GM19043 (cell line): ENCODE measurements around the gene PKP1.

Experiments used
- ATAC-seq: cut with Tn5 transposase; IDR thresholded peaks from one replicate; pipeline ENCODE4 v1.9.1; 2021; ENCODE audit warnings: low read depth; ENCODE audit not compliant: unreplicated experiment

PKP1 gene

GRCh38 chr1:201304126-201304525 lies 20.8 kb downstream of the PKP1 start:
- ATAC-seq, result no peak

GRCh38 chr1:201305815-201306214 lies 22.5 kb downstream of the PKP1 start:
- ATAC-seq, result no peak

- no peak for ATAC-seq
These were observed 23.9 kb downstream of the PKP1 start for GRCh38 chr1:201307231-201307630.

- ATAC-seq, result no peak
These were observed 24.6 kb downstream of the PKP1 start for GRCh38 chr1:201307760-201308499.

- no peak for ATAC-seq
These were observed 26.1 kb downstream of the PKP1 start for GRCh38 chr1:201309416-201309815.

- ATAC-seq, result no peak
These were observed 27.1 kb downstream of the PKP1 start for GRCh38 chr1:201310251-201310985.

GRCh38 chr1:201310986-201311355 lies 27.7 kb downstream of the PKP1 start:
- ATAC-seq, result no peak

- no peak for ATAC-seq
These were observed 28.2 kb downstream of the PKP1 start for GRCh38 chr1:201311356-201312011.

- ATAC-seq, result no peak
These were observed 29.0 kb downstream of the PKP1 start for GRCh38 chr1:201312298-201312697.

GRCh38 chr1:201313086-201313485 lies 29.8 kb downstream of the PKP1 start:
- no peak for ATAC-seq

- no peak for ATAC-seq
These were observed 33.2 kb downstream of the PKP1 start for GRCh38 chr1:201316556-201316955.

GRCh38 chr1:201317551-201317950 lies 34.2 kb downstream of the PKP1 start:
- ATAC-seq, result no peak

- no peak for ATAC-seq
These were observed 35.4 kb downstream of the PKP1 start for GRCh38 chr1:201318504-201319340.

GRCh38 chr1:201319631-201320030 lies 36.3 kb downstream of the PKP1 start:
- no peak for ATAC-seq

- no peak for ATAC-seq
These were observed 37.0 kb downstream of the PKP1 start for GRCh38 chr1:201320168-201320788.

GRCh38 chr1:201321826-201322390 lies 38.6 kb downstream of the PKP1 start:
- no peak for ATAC-seq

- no peak for ATAC-seq
These were observed 39.6 kb downstream of the PKP1 start for GRCh38 chr1:201322653-201323510.

- ATAC-seq, result no peak
These were observed 41.0 kb downstream of the PKP1 start for GRCh38 chr1:201324306-201324705.
